ENCODE measurements around the gene ARHGAP22.

- TF ChIP-seq, protein P1, sequence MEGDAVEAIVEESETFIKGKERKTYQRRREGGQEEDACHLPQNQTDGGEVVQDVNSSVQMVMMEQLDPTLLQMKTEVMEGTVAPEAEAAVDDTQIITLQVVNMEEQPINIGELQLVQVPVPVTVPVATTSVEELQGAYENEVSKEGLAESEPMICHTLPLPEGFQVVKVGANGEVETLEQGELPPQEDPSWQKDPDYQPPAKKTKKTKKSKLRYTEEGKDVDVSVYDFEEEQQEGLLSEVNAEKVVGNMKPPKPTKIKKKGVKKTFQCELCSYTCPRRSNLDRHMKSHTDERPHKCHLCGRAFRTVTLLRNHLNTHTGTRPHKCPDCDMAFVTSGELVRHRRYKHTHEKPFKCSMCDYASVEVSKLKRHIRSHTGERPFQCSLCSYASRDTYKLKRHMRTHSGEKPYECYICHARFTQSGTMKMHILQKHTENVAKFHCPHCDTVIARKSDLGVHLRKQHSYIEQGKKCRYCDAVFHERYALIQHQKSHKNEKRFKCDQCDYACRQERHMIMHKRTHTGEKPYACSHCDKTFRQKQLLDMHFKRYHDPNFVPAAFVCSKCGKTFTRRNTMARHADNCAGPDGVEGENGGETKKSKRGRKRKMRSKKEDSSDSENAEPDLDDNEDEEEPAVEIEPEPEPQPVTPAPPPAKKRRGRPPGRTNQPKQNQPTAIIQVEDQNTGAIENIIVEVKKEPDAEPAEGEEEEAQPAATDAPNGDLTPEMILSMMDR (IDR thresholded peaks at IDR 0.05), result no peak
- TF ChIP-seq POLR2A (IDR thresholded peaks at IDR 0.05), result no peak
These were observed 155.2 kb downstream of the ARHGAP22 start for GRCh38 chr10:48449501-48450232.

Measured in vagina (tissue), 2 donors.